ENCODE results near the gene CTDNEP1.

CTDNEP1 gene

GRCh38 chr17:7223375-7223774 lies 28.2 kb downstream of the CTDNEP1 start:
- WGBS (ENCODE audit: extremely low coverage, insufficient coverage, insufficient read length) = no CpG with 5 or more reads among the region's 4 CpGs
- Histone ChIP-seq H4K12ac (ENCODE audit: low read depth, low read length) (no peak overlapping the region), H3K4ac (ENCODE audit: low read depth, low read length) (no peak overlapping the region), H2BK12ac (ENCODE audit: low read length) (no peak overlapping the region), H3K23ac (ENCODE audit: low read length) (no peak overlapping the region), H4K8ac (ENCODE audit: low read depth, low read length) (no peak overlapping the region), H2AFZ (ENCODE audit: insufficient read depth, low read length, poor library complexity) (no peak overlapping the region), H3K9me3 (ENCODE audit: insufficient read depth, low read depth, low read length) (no peaks in the 10 kb centered on the region), H3K14ac (ENCODE audit: low read length) (no peak overlapping the region), H4K91ac (ENCODE audit: low read depth, low read length) (no peak overlapping the region), H2BK120ac (ENCODE audit: insufficient read depth, low read length, poor library complexity) (no peak overlapping the region), H2AK5ac (ENCODE audit: low read length) (no peak overlapping the region), H3K4me2 (ENCODE audit: low read length) (no peak overlapping the region), H3K18ac (ENCODE audit: low read length) (no peak overlapping the region), H3K79me1 (ENCODE audit: low read length) (peaks cover 17% of the 10 kb centered on the region), H3K9ac (ENCODE audit: low read length) (no peak overlapping the region), H3K27ac (ENCODE audit: low read depth, low read length) (no peak overlapping the region), H2BK5ac (ENCODE audit: low read depth, low read length, poor library complexity) (no peak overlapping the region), H3K4me3 (ENCODE audit: low read depth, low read length) (no peak overlapping the region), H3K4me1 (ENCODE audit: control insufficient read depth in 1 of 2, insufficient read depth in 2 of 2, low read length in 2 of 2) (peaks cover 30 to 32% of the 10 kb centered on the region in 2 experiments), H3K36me3 (ENCODE audit: control insufficient read depth in 1 of 2, insufficient read depth in 2 of 2, low read length in 2 of 2) (peaks cover 74% of the 10 kb centered on the region in 2 experiments), H3K27me3 (ENCODE audit: insufficient read depth, low read length) (no peaks in the 10 kb centered on the region), H3K79me2 (ENCODE audit: control insufficient read depth, insufficient read depth, low read length, poor library complexity) (peaks cover 10% of the 10 kb centered on the region)
- peak; percentile 74 to 91 for DNase-seq

DNA sequence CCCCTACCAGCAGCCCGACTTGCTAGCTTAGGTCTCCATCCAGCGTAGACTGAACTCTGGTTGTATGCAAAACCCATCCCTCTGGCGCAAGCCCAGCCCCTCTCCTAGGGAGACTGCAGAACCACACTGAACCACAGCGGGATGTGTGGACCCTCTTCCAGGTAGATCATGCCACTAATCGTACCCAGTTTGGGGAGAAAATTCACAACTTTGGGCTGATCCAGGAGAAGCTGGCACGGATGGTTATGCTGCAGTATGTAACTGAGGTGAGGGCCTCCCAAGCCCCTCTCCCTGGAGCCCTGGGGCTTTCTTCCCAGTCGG lies 28.6 kb downstream of the CTDNEP1 start:
- Histone ChIP-seq H3K36me3 (ENCODE audit: control insufficient read depth in 1 of 2, insufficient read depth in 2 of 2, low read length in 2 of 2) (peaks cover 70 to 72% of the 10 kb centered on the region in 2 experiments), H3K4me1 (ENCODE audit: control insufficient read depth in 1 of 2, insufficient read depth in 2 of 2, low read length in 2 of 2) (peaks cover 34 to 37% of the 10 kb centered on the region in 2 experiments), H2BK120ac (ENCODE audit: insufficient read depth, low read length, poor library complexity) (no peak overlapping the region), H4K91ac (ENCODE audit: low read depth, low read length) (no peak overlapping the region), H4K12ac (ENCODE audit: low read depth, low read length) (no peak overlapping the region), H4K8ac (ENCODE audit: low read depth, low read length) (no peak overlapping the region), H3K18ac (ENCODE audit: low read length) (no peak overlapping the region), H3K9me3 (ENCODE audit: insufficient read depth, low read depth, low read length) (no peaks in the 10 kb centered on the region), H3K23ac (ENCODE audit: low read length) (no peak overlapping the region), H2AK5ac (ENCODE audit: low read length) (no peak overlapping the region), H3K27me3 (ENCODE audit: insufficient read depth, low read length) (no peaks in the 10 kb centered on the region), H3K4me2 (ENCODE audit: low read length) (no peak overlapping the region), H2AFZ (ENCODE audit: insufficient read depth, low read length, poor library complexity) (no peak overlapping the region), H3K79me2 (ENCODE audit: control insufficient read depth, insufficient read depth, low read length, poor library complexity) (peaks cover 10% of the 10 kb centered on the region), H3K4me3 (ENCODE audit: low read depth, low read length) (peak overlapping the region; percentile 11), H3K14ac (ENCODE audit: low read length) (no peak overlapping the region), H2BK12ac (ENCODE audit: low read length) (no peak overlapping the region), H2BK5ac (ENCODE audit: low read depth, low read length, poor library complexity) (no peak overlapping the region), H3K79me1 (ENCODE audit: low read length) (peaks cover 21% of the 10 kb centered on the region), H3K27ac (ENCODE audit: low read depth, low read length) (peak overlapping the region; percentile 3), H3K4ac (ENCODE audit: low read depth, low read length) (no peak overlapping the region), H3K9ac (ENCODE audit: low read length) (no peak overlapping the region)
- no peak for DNase-seq
- WGBS (ENCODE audit: extremely low coverage, insufficient coverage, insufficient read length) = no CpG with 5 or more reads among the region's 7 CpGs

- H3K14ac ChIP-seq (ENCODE audit: low read length) = no peak overlapping the region
- WGBS (ENCODE audit: extremely low coverage, insufficient coverage, insufficient read length) = no CpG with 5 or more reads among the region's 15 CpGs
- no peaks in the 10 kb centered on the region for H3K27me3 ChIP-seq (ENCODE audit: insufficient read depth, low read length)
- H3K4me2 ChIP-seq (ENCODE audit: low read length) = no peak overlapping the region
- no peak overlapping the region for H3K4ac ChIP-seq (ENCODE audit: low read depth, low read length)
- no peak overlapping the region for H4K91ac ChIP-seq (ENCODE audit: low read depth, low read length)
- H4K12ac ChIP-seq (ENCODE audit: low read depth, low read length) = no peak overlapping the region
- no peak overlapping the region for H2BK12ac ChIP-seq (ENCODE audit: low read length)
- no peaks in the 10 kb centered on the region for H3K9me3 ChIP-seq (ENCODE audit: insufficient read depth, low read depth, low read length)
- H3K27ac ChIP-seq (ENCODE audit: low read depth, low read length) = peak overlapping the region; percentile 3
- no peak overlapping the region for H2BK120ac ChIP-seq (ENCODE audit: insufficient read depth, low read length, poor library complexity)
- H2AFZ ChIP-seq (ENCODE audit: insufficient read depth, low read length, poor library complexity) = no peak overlapping the region
- DNase-seq = no peak
- H3K36me3 ChIP-seq (ENCODE audit: control insufficient read depth in 1 of 2, insufficient read depth in 2 of 2, low read length in 2 of 2) = peaks cover 64 to 66% of the 10 kb centered on the region in 2 experiments
- H3K9ac ChIP-seq (ENCODE audit: low read length) = no peak overlapping the region
- H3K79me1 ChIP-seq (ENCODE audit: low read length) = peaks cover 22% of the 10 kb centered on the region
- peaks cover 38 to 40% of the 10 kb centered on the region in 2 experiments for H3K4me1 ChIP-seq (ENCODE audit: control insufficient read depth in 1 of 2, insufficient read depth in 2 of 2, low read length in 2 of 2)
- no peak overlapping the region for H3K18ac ChIP-seq (ENCODE audit: low read length)
- no peak overlapping the region for H3K23ac ChIP-seq (ENCODE audit: low read length)
- H3K79me2 ChIP-seq (ENCODE audit: control insufficient read depth, insufficient read depth, low read length, poor library complexity) = peaks cover 10% of the 10 kb centered on the region
- no peak overlapping the region for H2BK5ac ChIP-seq (ENCODE audit: low read depth, low read length, poor library complexity)
- H4K8ac ChIP-seq (ENCODE audit: low read depth, low read length) = no peak overlapping the region
- no peak overlapping the region for H3K4me3 ChIP-seq (ENCODE audit: low read depth, low read length)
- H2AK5ac ChIP-seq (ENCODE audit: low read length) = no peak overlapping the region
Observed at GRCh38 chr17:7222093-7222971, 29.2 kb downstream of the CTDNEP1 start.

GRCh38 chr17:7221278-7222092 lies 30.0 kb downstream of the CTDNEP1 start:
- Histone ChIP-seq H3K79me1 (ENCODE audit: low read length) (peaks cover 24% of the 10 kb centered on the region), H2BK12ac (ENCODE audit: low read length) (no peak overlapping the region), H2BK5ac (ENCODE audit: low read depth, low read length, poor library complexity) (no peak overlapping the region), H3K9ac (ENCODE audit: low read length) (no peak overlapping the region), H3K23ac (ENCODE audit: low read length) (no peak overlapping the region), H3K14ac (ENCODE audit: low read length) (peak overlapping the region; percentile 95), H2BK120ac (ENCODE audit: insufficient read depth, low read length, poor library complexity) (no peak overlapping the region), H3K27ac (ENCODE audit: low read depth, low read length) (peak overlapping the region; percentile 98), H3K4me3 (ENCODE audit: low read depth, low read length) (no peak overlapping the region), H3K27me3 (ENCODE audit: insufficient read depth, low read length) (no peaks in the 10 kb centered on the region), H3K4ac (ENCODE audit: low read depth, low read length) (peak overlapping the region; percentile 65), H2AK5ac (ENCODE audit: low read length) (no peak overlapping the region), H4K8ac (ENCODE audit: low read depth, low read length) (peak overlapping the region; percentile 39), H3K18ac (ENCODE audit: low read length) (peak overlapping the region; percentile 95), H3K4me2 (ENCODE audit: low read length) (peak overlapping the region; percentile 85), H3K4me1 (ENCODE audit: control insufficient read depth in 1 of 2, insufficient read depth in 2 of 2, low read length in 2 of 2) (peaks cover 39 to 45% of the 10 kb centered on the region in 2 experiments), H4K12ac (ENCODE audit: low read depth, low read length) (peak overlapping the region; percentile 49), H3K36me3 (ENCODE audit: control insufficient read depth in 1 of 2, insufficient read depth in 2 of 2, low read length in 2 of 2) (peaks cover 55 to 58% of the 10 kb centered on the region in 2 experiments), H2AFZ (ENCODE audit: insufficient read depth, low read length, poor library complexity) (no peak overlapping the region), H3K9me3 (ENCODE audit: insufficient read depth, low read depth, low read length) (no peaks in the 10 kb centered on the region), H4K91ac (ENCODE audit: low read depth, low read length) (peak overlapping the region; percentile 99), H3K79me2 (ENCODE audit: control insufficient read depth, insufficient read depth, low read length, poor library complexity) (peaks cover 10% of the 10 kb centered on the region)
- WGBS (ENCODE audit: extremely low coverage, insufficient coverage, insufficient read length) = no CpG with 5 or more reads among the region's 10 CpGs
- no peak for DNase-seq

All from trophoblast cell (in vitro differentiated cells and primary cell).